Liver (tissue), 9 donors: Measurements from ENCODE around the gene SEC23IP. TPM values are rescaled to one million over a fixed set of nuclear protein-coding genes. Genes with fewer than 3 reads are reported as not detected.

Source experiments
- DNase-seq: peaks from one replicate; pipeline ENCODE4 v3.0.0-alpha.2; 2017; ENCODE audit warnings: low spot score
- H3K27ac ChIP-seq, 2 donors: one replicate each; pipeline ENCODE4 v1.7.0; 2013; ENCODE audit warnings: inconsistent platforms in 2 of 2, low read length in 2 of 2, control low read depth in 1 of 2, low read depth in 1 of 2, mild to moderate bottlenecking in 1 of 2
- H3K27me3 ChIP-seq, 4 donors: one replicate each; pipeline versions ENCODE4 v1.6.1 to v1.7.0; 2013; ENCODE audit warnings: low read length in 3 of 4, inconsistent platforms in 1 of 4, mild to moderate bottlenecking in 1 of 4, moderate library complexity in 1 of 4; ENCODE audit not compliant: control insufficient read depth in 4 of 4, insufficient read depth in 4 of 4
- H3K36me3 ChIP-seq, 4 donors: one replicate each; pipeline versions ENCODE4 v1.6.1 to v1.7.0; 2013; ENCODE audit warnings: low read length in 3 of 4, mild to moderate bottlenecking in 3 of 4, low read depth in 1 of 4, moderate library complexity in 1 of 4; ENCODE audit not compliant: control insufficient read depth in 4 of 4, insufficient read depth in 3 of 4
- H3K4me1 ChIP-seq, 4 donors: one replicate each; pipeline versions ENCODE4 v1.6.1 to v1.7.0; 2013; ENCODE audit warnings: low read length in 3 of 4, mild to moderate bottlenecking in 3 of 4, moderate library complexity in 1 of 4; ENCODE audit not compliant: control insufficient read depth in 4 of 4, insufficient read depth in 4 of 4
- H3K4me3 ChIP-seq, 3 donors: one replicate each; pipeline versions ENCODE4 v1.6.1 to v1.7.0; 2013; ENCODE audit warnings: low read length in 3 of 3, control low read depth in 1 of 3, low read depth in 1 of 3, mild to moderate bottlenecking in 1 of 3
- H3K9ac ChIP-seq, 2 donors: one replicate each; pipeline ENCODE4 v1.7.0; 2013; ENCODE audit warnings: low read length in 2 of 2, mild to moderate bottlenecking in 2 of 2, moderate library complexity in 2 of 2, control low read depth in 1 of 2, low read depth in 1 of 2
- H3K9me3 ChIP-seq, 4 donors: one replicate each; pipeline versions ENCODE4 v1.6.1 to v1.7.0; 2013; ENCODE audit warnings: low read length in 3 of 4; ENCODE audit not compliant: control insufficient read depth in 4 of 4
- EGR1 ChIP-seq, 2 donors: IDR thresholded peaks; 2 replicates each; pipeline ENCODE4 v1.6.1; 2016 to 2018; ENCODE audit warnings: antibody characterized with exemption in 2 of 2, low read depth in 2 of 2
- FOXA1 ChIP-seq: IDR thresholded peaks from 2 replicates; pipeline ENCODE4 v1.6.1; 2016; ENCODE audit warnings: antibody characterized with exemption
- FOXA2 ChIP-seq: IDR thresholded peaks from 2 replicates; pipeline ENCODE4 v1.6.1; 2016; ENCODE audit warnings: antibody characterized with exemption
- GABPA ChIP-seq, 2 donors: IDR thresholded peaks in 1 of 2; conservative IDR thresholded peaks in 1 of 2; 2 replicates each; pipeline ENCODE4 v1.6.1; 2016; ENCODE audit warnings: antibody characterized with exemption in 2 of 2, mild to moderate bottlenecking in 1 of 2, moderate library complexity in 1 of 2
- HNF4A ChIP-seq, 2 donors: conservative IDR thresholded peaks; 2 replicates each; pipeline ENCODE4 v1.6.1; 2016; ENCODE audit warnings: antibody characterized with exemption in 2 of 2, mild to moderate bottlenecking in 2 of 2
- HNF4G ChIP-seq: IDR thresholded peaks from 2 replicates; pipeline ENCODE4 v1.6.1; 2016; ENCODE audit warnings: antibody characterized with exemption
- JUND ChIP-seq, 2 donors: IDR thresholded peaks; 2 replicates each; pipeline ENCODE4 v1.6.1; 2016; ENCODE audit warnings: antibody characterized with exemption in 2 of 2
- NR2F2 ChIP-seq: IDR thresholded peaks from 2 replicates; pipeline ENCODE4 v1.6.1; 2016; ENCODE audit warnings: antibody characterized with exemption
- RAD21 ChIP-seq, 2 donors: IDR thresholded peaks; 2 replicates each; pipeline ENCODE4 v1.6.1; 2016; ENCODE audit warnings: antibody characterized with exemption in 2 of 2, mild to moderate bottlenecking in 2 of 2
- RXRA ChIP-seq, 2 donors: IDR thresholded peaks; 2 replicates each; pipeline ENCODE4 v1.6.1; 2017 to 2018; ENCODE audit warnings: antibody characterized with exemption in 2 of 2, mild to moderate bottlenecking in 1 of 2
- SP1 ChIP-seq: IDR thresholded peaks from 2 replicates; pipeline ENCODE4 v1.6.1; 2018; ENCODE audit warnings: antibody characterized with exemption, mild to moderate bottlenecking
- TAF1 ChIP-seq: conservative IDR thresholded peaks from 2 replicates; pipeline ENCODE4 v1.6.1; 2016; ENCODE audit warnings: antibody characterized with exemption, mild to moderate bottlenecking
- YY1 ChIP-seq: IDR thresholded peaks from 2 replicates; pipeline ENCODE4 v1.6.1; 2016; ENCODE audit warnings: antibody characterized with exemption, mild to moderate bottlenecking
- WGBS: extraction: QIAGEN DNeasy Blood & Tissue Kit; methylation state at CpG from one replicate; pipeline ENCODE4 v1.1.7; 2013; 5-methylcytosine and 5-hydroxymethylcytosine counted together
- polyA plus RNA-seq, 2 donors: library from polyadenylated mRNA; stranded (reverse) in 1 of 2; unstranded in 1 of 2; fragments of 200-250 nt in 1 of 2; fragments of >200 nt in 1 of 2; fragmentation: Nextera tagmentation in 1 of 2; extraction: Ambion mirVana in 1 of 2; gene quantifications; one replicate each; pipeline versions ENCODE4 v1.2.1 to v1.2.3, GENCODE V29; 2013 to 2015
- total RNA-seq, 2 donors: library from RNA; depleted of rRNA; stranded (reverse); fragments of >200 nt; gene quantifications; one replicate each; pipeline ENCODE4 v1.2.3, GENCODE V29; 2014
- TF ChIP-seq, protein P1 (sequence below): IDR thresholded peaks from 2 replicates; pipeline ENCODE4 v1.6.1; 2016; ENCODE audit warnings: antibody characterized with exemption, mild to moderate bottlenecking
- TF ChIP-seq, protein P2 (sequence below): IDR thresholded peaks from 2 replicates; pipeline ENCODE4 v1.6.1; 2016; ENCODE audit warnings: antibody characterized with exemption
- TF ChIP-seq, protein P3 (sequence below): fragments of 150-350 bp; IDR thresholded peaks from 2 replicates; pipeline ENCODE4 v1.5.1; 2017; ENCODE audit warnings: improper control_type of control experiment, low read depth, low read length; ENCODE audit not compliant: missing input control
- TF ChIP-seq, protein P4 (sequence below): IDR thresholded peaks from 2 replicates; pipeline ENCODE4 v1.6.1; 2016; ENCODE audit warnings: antibody characterized with exemption
- TF ChIP-seq, protein P5 (sequence below): IDR thresholded peaks from 2 replicates; pipeline ENCODE4 v1.6.1; 2016; ENCODE audit warnings: antibody characterized with exemption
- donor health status: healthy.
- donor health status: healthy.
- donor health status: healthy.
- donor health status: healthy.
- donor health status: healthy.

Gene SEC23IP
- total and polyA plus RNA-seq, 4 donors = 10.1 to 16.0 (median 12.6) TPM

DNA sequence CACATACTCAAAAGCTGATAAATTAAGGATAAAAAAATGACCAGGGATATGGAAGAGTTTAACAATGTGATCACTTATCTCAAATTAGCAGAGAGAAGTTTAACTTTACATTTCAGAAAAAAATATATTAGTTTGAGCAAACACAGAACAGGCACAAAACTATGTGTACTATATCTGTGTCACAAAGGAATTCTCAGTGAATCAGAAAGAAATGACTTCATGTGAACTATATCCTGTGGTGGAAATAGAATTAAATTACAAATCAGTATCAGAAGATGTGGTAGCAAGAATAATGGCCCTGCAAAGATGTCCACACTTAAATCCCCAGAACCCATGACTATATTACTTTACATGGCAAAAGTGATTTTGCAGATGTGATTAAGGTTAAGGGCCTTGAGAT is 70.3 kb downstream of the SEC23IP start:
- Histone ChIP-seq H3K36me3 (no peaks in the 10 kb centered on the region), H3K27me3 (no peaks in the 10 kb centered on the region), H3K4me1 (no peaks in the 10 kb centered on the region), H3K9ac (no peak overlapping the region), H3K27ac (no peak overlapping the region), H3K9me3 (peaks cover 4 to 10% (median 9%) of the 10 kb centered on the region in 4 donors), H3K4me3 (no peak overlapping the region)
- no peak for DNase-seq
- TF ChIP-seq RAD21 (IDR thresholded peaks at IDR 0.05) = no peak
- no peak for TF ChIP-seq YY1
- no peak for TF ChIP-seq JUND (IDR thresholded peaks at IDR 0.05)
- TF ChIP-seq HNF4A (conservative IDR thresholded peaks at IDR 0.05) = no peak
- TF ChIP-seq, protein P1, sequence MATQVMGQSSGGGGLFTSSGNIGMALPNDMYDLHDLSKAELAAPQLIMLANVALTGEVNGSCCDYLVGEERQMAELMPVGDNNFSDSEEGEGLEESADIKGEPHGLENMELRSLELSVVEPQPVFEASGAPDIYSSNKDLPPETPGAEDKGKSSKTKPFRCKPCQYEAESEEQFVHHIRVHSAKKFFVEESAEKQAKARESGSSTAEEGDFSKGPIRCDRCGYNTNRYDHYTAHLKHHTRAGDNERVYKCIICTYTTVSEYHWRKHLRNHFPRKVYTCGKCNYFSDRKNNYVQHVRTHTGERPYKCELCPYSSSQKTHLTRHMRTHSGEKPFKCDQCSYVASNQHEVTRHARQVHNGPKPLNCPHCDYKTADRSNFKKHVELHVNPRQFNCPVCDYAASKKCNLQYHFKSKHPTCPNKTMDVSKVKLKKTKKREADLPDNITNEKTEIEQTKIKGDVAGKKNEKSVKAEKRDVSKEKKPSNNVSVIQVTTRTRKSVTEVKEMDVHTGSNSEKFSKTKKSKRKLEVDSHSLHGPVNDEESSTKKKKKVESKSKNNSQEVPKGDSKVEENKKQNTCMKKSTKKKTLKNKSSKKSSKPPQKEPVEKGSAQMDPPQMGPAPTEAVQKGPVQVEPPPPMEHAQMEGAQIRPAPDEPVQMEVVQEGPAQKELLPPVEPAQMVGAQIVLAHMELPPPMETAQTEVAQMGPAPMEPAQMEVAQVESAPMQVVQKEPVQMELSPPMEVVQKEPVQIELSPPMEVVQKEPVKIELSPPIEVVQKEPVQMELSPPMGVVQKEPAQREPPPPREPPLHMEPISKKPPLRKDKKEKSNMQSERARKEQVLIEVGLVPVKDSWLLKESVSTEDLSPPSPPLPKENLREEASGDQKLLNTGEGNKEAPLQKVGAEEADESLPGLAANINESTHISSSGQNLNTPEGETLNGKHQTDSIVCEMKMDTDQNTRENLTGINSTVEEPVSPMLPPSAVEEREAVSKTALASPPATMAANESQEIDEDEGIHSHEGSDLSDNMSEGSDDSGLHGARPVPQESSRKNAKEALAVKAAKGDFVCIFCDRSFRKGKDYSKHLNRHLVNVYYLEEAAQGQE = no peak

DNA sequence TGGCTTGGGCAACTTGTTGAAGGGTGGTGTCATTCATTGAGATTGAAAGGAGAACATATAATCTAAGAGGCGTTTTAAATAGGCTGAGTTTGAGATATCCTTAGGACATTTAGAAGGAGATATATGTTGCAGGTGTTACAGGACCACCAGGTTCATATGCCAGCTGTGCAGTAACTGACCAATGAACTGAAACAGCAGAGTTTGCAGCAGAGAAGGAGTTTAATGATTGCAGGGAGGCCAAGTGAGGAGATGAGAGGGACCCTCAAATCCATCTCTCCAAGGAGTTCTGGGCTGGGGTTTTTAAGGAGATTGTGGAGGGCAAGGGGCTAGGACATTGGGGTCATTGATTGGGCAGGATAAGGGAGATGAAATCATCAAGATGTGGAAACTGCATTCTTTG is 74.5 kb downstream of the SEC23IP start:
- DNase-seq = no peak

More for the DNA sequence above, 74.5 kb downstream of the SEC23IP start:
- no peak overlapping the region for H3K27ac ChIP-seq
- H3K27me3 ChIP-seq = no peaks in the 10 kb centered on the region
- no peaks in the 10 kb centered on the region for H3K36me3 ChIP-seq
- peaks cover 4 to 10% (median 9%) of the 10 kb centered on the region in 4 donors for H3K9me3 ChIP-seq
- H3K4me3 ChIP-seq = peak overlapping the region in 1 of 3 donors; percentile 6
- WGBS = 63% methylated on average over 1 of the region's 1 CpG
- H3K9ac ChIP-seq = no peak overlapping the region
- no peaks in the 10 kb centered on the region for H3K4me1 ChIP-seq
- no peak for TF ChIP-seq NR2F2
- TF ChIP-seq, protein P1 = no peak
- no peak for TF ChIP-seq RAD21 (IDR thresholded peaks at IDR 0.05)
- no peak for TF ChIP-seq FOXA2
- no peak for TF ChIP-seq YY1
- TF ChIP-seq, protein P2, sequence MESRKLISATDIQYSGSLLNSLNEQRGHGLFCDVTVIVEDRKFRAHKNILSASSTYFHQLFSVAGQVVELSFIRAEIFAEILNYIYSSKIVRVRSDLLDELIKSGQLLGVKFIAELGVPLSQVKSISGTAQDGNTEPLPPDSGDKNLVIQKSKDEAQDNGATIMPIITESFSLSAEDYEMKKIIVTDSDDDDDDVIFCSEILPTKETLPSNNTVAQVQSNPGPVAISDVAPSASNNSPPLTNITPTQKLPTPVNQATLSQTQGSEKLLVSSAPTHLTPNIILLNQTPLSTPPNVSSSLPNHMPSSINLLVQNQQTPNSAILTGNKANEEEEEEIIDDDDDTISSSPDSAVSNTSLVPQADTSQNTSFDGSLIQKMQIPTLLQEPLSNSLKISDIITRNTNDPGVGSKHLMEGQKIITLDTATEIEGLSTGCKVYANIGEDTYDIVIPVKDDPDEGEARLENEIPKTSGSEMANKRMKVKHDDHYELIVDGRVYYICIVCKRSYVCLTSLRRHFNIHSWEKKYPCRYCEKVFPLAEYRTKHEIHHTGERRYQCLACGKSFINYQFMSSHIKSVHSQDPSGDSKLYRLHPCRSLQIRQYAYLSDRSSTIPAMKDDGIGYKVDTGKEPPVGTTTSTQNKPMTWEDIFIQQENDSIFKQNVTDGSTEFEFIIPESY = no peak
- TF ChIP-seq SP1 = no peak
- no peak for TF ChIP-seq JUND (IDR thresholded peaks at IDR 0.05)
- no peak for TF ChIP-seq HNF4A (conservative IDR thresholded peaks at IDR 0.05)
- TF ChIP-seq, protein P3, sequence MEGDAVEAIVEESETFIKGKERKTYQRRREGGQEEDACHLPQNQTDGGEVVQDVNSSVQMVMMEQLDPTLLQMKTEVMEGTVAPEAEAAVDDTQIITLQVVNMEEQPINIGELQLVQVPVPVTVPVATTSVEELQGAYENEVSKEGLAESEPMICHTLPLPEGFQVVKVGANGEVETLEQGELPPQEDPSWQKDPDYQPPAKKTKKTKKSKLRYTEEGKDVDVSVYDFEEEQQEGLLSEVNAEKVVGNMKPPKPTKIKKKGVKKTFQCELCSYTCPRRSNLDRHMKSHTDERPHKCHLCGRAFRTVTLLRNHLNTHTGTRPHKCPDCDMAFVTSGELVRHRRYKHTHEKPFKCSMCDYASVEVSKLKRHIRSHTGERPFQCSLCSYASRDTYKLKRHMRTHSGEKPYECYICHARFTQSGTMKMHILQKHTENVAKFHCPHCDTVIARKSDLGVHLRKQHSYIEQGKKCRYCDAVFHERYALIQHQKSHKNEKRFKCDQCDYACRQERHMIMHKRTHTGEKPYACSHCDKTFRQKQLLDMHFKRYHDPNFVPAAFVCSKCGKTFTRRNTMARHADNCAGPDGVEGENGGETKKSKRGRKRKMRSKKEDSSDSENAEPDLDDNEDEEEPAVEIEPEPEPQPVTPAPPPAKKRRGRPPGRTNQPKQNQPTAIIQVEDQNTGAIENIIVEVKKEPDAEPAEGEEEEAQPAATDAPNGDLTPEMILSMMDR = no peak
- TF ChIP-seq, protein P4, sequence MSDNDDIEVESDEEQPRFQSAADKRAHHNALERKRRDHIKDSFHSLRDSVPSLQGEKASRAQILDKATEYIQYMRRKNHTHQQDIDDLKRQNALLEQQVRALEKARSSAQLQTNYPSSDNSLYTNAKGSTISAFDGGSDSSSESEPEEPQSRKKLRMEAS = no peak
- TF ChIP-seq, protein P5, sequence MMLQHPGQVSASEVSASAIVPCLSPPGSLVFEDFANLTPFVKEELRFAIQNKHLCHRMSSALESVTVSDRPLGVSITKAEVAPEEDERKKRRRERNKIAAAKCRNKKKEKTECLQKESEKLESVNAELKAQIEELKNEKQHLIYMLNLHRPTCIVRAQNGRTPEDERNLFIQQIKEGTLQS = no peak
- TF ChIP-seq GABPA (IDR thresholded peaks at IDR 0.05 in 1 of 2, conservative IDR thresholded peaks at IDR 0.05 in 1 of 2) = no peak
- TF ChIP-seq RXRA (IDR thresholded peaks at IDR 0.05) = no peak
- TF ChIP-seq TAF1 = no peak
- no peak for TF ChIP-seq HNF4G
- no peak for TF ChIP-seq FOXA1
- TF ChIP-seq EGR1 (IDR thresholded peaks at IDR 0.05; ENCODE audit: low read depth in 2 of 2) = no peak
